ENCODE data around the gene STOML1.
A peak's percentile ranks its signal among the peaks of the same experiment; 100 is the strongest.

Gene STOML1

GRCh38 chr15:73994413-73994883 lies 2.4 kb upstream of the STOML1 start, which contains the start of gene PML:
Gene PML (plus strand): TSS chr15:73994716. CDS start chr15:73994813, 97 bp downstream.
- DNase-seq (ENCODE audit: low spot score), result peak; percentile 97
- in situ Hi-C loops (cut with MboI; ENCODE audit: low sequenced_read_pairs, unreplicated experiment), result no loop called here
- TF ChIP-seq CTCF (IDR thresholded peaks at IDR 0.05; ENCODE audit: borderline replicate concordance, control extremely low read depth, extremely low read depth, insufficient read depth, missing control alignments), result no peak

GRCh38 chr15:73993211-73993994 lies 1.3 kb upstream of the STOML1 start:
- TF ChIP-seq CTCF (IDR thresholded peaks at IDR 0.05; ENCODE audit: borderline replicate concordance, control extremely low read depth, extremely low read depth, insufficient read depth, missing control alignments), result no peak
- DNase-seq (ENCODE audit: low spot score), result no peak
- in situ Hi-C loops (cut with MboI; ENCODE audit: low sequenced_read_pairs, unreplicated experiment), result no loop called here

DNA sequence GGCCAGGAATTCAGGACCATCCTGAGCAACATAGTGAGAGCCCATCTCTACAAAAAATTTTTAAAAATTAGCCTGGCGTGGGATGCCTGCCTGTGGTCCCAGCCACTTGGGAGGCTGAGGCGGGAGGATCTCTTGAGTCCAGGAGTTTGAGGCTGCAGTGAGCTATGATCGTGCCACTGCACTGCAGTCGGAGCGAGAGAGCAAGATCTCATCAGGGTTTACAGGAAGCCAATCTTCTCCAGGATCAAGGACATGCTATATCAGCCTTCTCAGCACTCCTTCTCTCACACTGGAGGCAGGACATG lies 451 bp upstream of the STOML1 start:
- in situ Hi-C loops (cut with MboI; ENCODE audit: low sequenced_read_pairs, unreplicated experiment), result no loop called here
- TF ChIP-seq CTCF (IDR thresholded peaks at IDR 0.05; ENCODE audit: borderline replicate concordance, control extremely low read depth, extremely low read depth, insufficient read depth, missing control alignments), result no peak
- DNase-seq (ENCODE audit: low spot score), result no peak

DNA sequence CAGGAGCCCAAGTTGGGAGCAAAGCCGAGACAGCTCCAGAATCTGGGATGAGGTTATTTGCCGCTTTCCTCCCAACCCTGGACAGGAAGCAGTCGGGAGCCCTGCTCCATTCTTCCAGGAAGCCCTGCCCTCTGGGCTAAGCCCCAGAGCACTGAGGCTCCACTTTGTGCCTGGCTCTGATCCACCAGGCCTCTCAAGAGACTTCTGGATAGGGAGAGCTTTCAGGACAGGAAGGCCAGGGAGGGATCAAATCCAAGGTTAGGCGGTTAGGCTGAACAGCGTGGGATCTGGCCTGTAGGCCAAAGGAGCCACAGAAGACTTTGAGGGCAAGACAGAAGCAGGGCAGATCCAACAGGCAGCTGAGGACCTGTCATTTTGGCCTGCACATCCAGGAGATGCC lies 835 bp downstream of the STOML1 start:
- no peak for TF ChIP-seq CTCF (IDR thresholded peaks at IDR 0.05; ENCODE audit: borderline replicate concordance, control extremely low read depth, extremely low read depth, insufficient read depth, missing control alignments)
- DNase-seq (ENCODE audit: low spot score), result no peak
- in situ Hi-C loops (cut with MboI; ENCODE audit: low sequenced_read_pairs, unreplicated experiment), result no loop called here

GRCh38 chr15:73990250-73991005 lies 1.7 kb downstream of the STOML1 start:
- in situ Hi-C loops (cut with MboI; ENCODE audit: low sequenced_read_pairs, unreplicated experiment), result no loop called here
- TF ChIP-seq CTCF (IDR thresholded peaks at IDR 0.05; ENCODE audit: borderline replicate concordance, control extremely low read depth, extremely low read depth, insufficient read depth, missing control alignments), result no peak
- no peak for DNase-seq (ENCODE audit: low spot score)

- TF ChIP-seq CTCF (IDR thresholded peaks at IDR 0.05; ENCODE audit: borderline replicate concordance, control extremely low read depth, extremely low read depth, insufficient read depth, missing control alignments), result no peak
- DNase-seq (ENCODE audit: low spot score), result no peak
- in situ Hi-C loops (cut with MboI; ENCODE audit: low sequenced_read_pairs, unreplicated experiment), result no loop called here
These were observed 2.9 kb downstream of the STOML1 start for GRCh38 chr15:73989001-73989798.

Measured in GM13976 (cell line).